H9 (cell line): ENCODE data around the gene EXOC3L1. TPM values are rescaled to one million over a fixed set of nuclear protein-coding genes. Genes with fewer than 3 reads are reported as not detected.

ENCODE experiments used
- DNase-seq: peaks from one replicate; pipeline ENCODE4 v3.0.0-alpha.2; 2017
- H2AFZ ChIP-seq: one replicate; pipeline ENCODE4 v1.6.1; 2013; ENCODE audit warnings: mild to moderate bottlenecking, low read length, control low read depth, moderate library complexity
- H2AK5ac ChIP-seq: 2 replicates; pipeline ENCODE4 v1.6.1; 2013; ENCODE audit warnings: low read length, control low read depth, mixed read lengths; ENCODE audit not compliant: insufficient read length
- H2BK120ac ChIP-seq: one replicate; pipeline ENCODE4 v1.6.1; 2013; ENCODE audit warnings: low read depth, mild to moderate bottlenecking, low read length, control low read depth, inconsistent platforms; ENCODE audit not compliant: poor library complexity, severe bottlenecking
- H2BK12ac ChIP-seq: 2 replicates; pipeline ENCODE4 v1.6.1; 2013; ENCODE audit warnings: low read length, control low read depth, mixed read lengths, low read depth; ENCODE audit not compliant: insufficient read length
- H2BK15ac ChIP-seq: 2 replicates; pipeline ENCODE4 v1.6.1; 2013; ENCODE audit warnings: low read depth, low read length, control low read depth
- H2BK20ac ChIP-seq: one replicate; pipeline ENCODE4 v1.6.1; 2013; ENCODE audit warnings: low read depth, mild to moderate bottlenecking, low read length, control low read depth, inconsistent platforms; ENCODE audit not compliant: poor library complexity, severe bottlenecking
- H2BK5ac ChIP-seq: 2 replicates; pipeline ENCODE4 v1.6.1; 2013; ENCODE audit warnings: low read length, control low read depth, mixed read lengths; ENCODE audit not compliant: insufficient read length
- H3K14ac ChIP-seq: 2 replicates; pipeline ENCODE4 v1.6.1; 2013; ENCODE audit warnings: low read length, control low read depth; ENCODE audit not compliant: insufficient read depth
- H3K18ac ChIP-seq: 2 replicates; pipeline ENCODE4 v1.6.1; 2013; ENCODE audit warnings: low read depth, mild to moderate bottlenecking, mixed read lengths, low read length, control low read depth; ENCODE audit not compliant: insufficient read length
- H3K23ac ChIP-seq: 2 replicates; pipeline ENCODE4 v1.6.1; 2013; ENCODE audit warnings: low read length, control low read depth, mixed read lengths, low read depth; ENCODE audit not compliant: insufficient read length
- H3K23me2 ChIP-seq: 2 replicates; pipeline ENCODE4 v1.6.1; 2013; ENCODE audit warnings: low read depth, mild to moderate bottlenecking, mixed read lengths, low read length, control low read depth; ENCODE audit not compliant: insufficient read length, poor library complexity, severe bottlenecking
- H3K27ac ChIP-seq: 2 replicates; pipeline ENCODE4 v1.5.1; 2013; ENCODE audit warnings: low read length, control low read depth, mixed read lengths, low read depth; ENCODE audit not compliant: insufficient read length
- H3K27me3 ChIP-seq: 2 replicates; pipeline ENCODE4 v1.6.1; 2013; ENCODE audit warnings: low read length, control low read depth, inconsistent platforms; ENCODE audit not compliant: insufficient read depth
- H3K4ac ChIP-seq: 2 replicates; pipeline ENCODE4 v1.6.1; 2013; ENCODE audit warnings: low read depth, mild to moderate bottlenecking, control low read depth, inconsistent platforms, low read length, moderate library complexity
- H3K4me1 ChIP-seq: 2 replicates; pipeline ENCODE4 v1.6.1; 2013; ENCODE audit warnings: low read length, control low read depth, inconsistent platforms; ENCODE audit not compliant: insufficient read depth
- H3K4me2 ChIP-seq: 2 replicates; pipeline ENCODE4 v1.6.1; 2013; ENCODE audit warnings: low read length, control low read depth, mixed read lengths; ENCODE audit not compliant: insufficient read length, insufficient read depth
- H3K56ac ChIP-seq: 2 replicates; pipeline ENCODE4 v1.6.1; 2013; ENCODE audit warnings: low read depth, mild to moderate bottlenecking, mixed read lengths, low read length, control low read depth; ENCODE audit not compliant: insufficient read length
- H3K79me1 ChIP-seq: 2 replicates; pipeline ENCODE4 v1.6.1; 2013; ENCODE audit warnings: low read depth, mild to moderate bottlenecking, moderate library complexity, low read length, control low read depth, inconsistent platforms; ENCODE audit not compliant: insufficient read depth, poor library complexity, severe bottlenecking
- H3K79me2 ChIP-seq: 2 replicates; pipeline ENCODE4 v1.6.1; 2013; ENCODE audit warnings: low read length, control low read depth, inconsistent platforms; ENCODE audit not compliant: insufficient read depth
- H3K9ac ChIP-seq: 2 replicates; pipeline ENCODE4 v1.6.1; 2013; ENCODE audit warnings: low read length, control low read depth, mixed read lengths; ENCODE audit not compliant: insufficient read length; ENCODE audit errors: extremely low read depth
- H3K9me3 ChIP-seq: one replicate; pipeline ENCODE4 v1.6.1; 2013; ENCODE audit warnings: low read depth, low read length, inconsistent platforms; ENCODE audit not compliant: control insufficient read depth
- H3T11ph ChIP-seq: one replicate; pipeline ENCODE4 v1.6.1; 2013; ENCODE audit warnings: mild to moderate bottlenecking, low read length, control low read depth, inconsistent platforms
- H4K20me1 ChIP-seq: one replicate; pipeline ENCODE4 v1.6.1; 2013; ENCODE audit not compliant: control insufficient read depth, insufficient read length, insufficient read depth
- H4K5ac ChIP-seq: 2 replicates; pipeline ENCODE4 v1.6.1; 2013; ENCODE audit warnings: low read depth, mild to moderate bottlenecking, mixed read lengths, low read length, control low read depth; ENCODE audit not compliant: insufficient read length
- H4K8ac ChIP-seq: replicated peaks from 2 replicates; pipeline ENCODE4 v1.6.1; 2013; ENCODE audit warnings: low read length, control low read depth, mixed read lengths, low read depth; ENCODE audit not compliant: insufficient read length
- H4K91ac ChIP-seq: 2 replicates; pipeline ENCODE4 v1.6.1; 2013; ENCODE audit warnings: low read depth, mild to moderate bottlenecking, moderate library complexity, mixed read lengths, low read length, control low read depth; ENCODE audit not compliant: insufficient read length
- H3K27ac Mint-ChIP-seq, 3 experiments: 2 replicates in 2 of 3; 3 replicates in 1 of 3; pipeline ENCODE4 v1.8.0; 2020 to 2021; ENCODE audit warnings: mixed read lengths in 3 of 3, mild to moderate bottlenecking in 1 of 3, moderate library complexity in 1 of 3
- H3K27me3 Mint-ChIP-seq: 2 replicates; pipeline ENCODE4 v1.8.0; 2021; ENCODE audit warnings: low read depth, mild to moderate bottlenecking, moderate library complexity, mixed read lengths
- H3K36me3 Mint-ChIP-seq, 3 experiments: 2 replicates in 2 of 3; 3 replicates in 1 of 3; pipeline ENCODE4 v1.8.0; 2020 to 2021; ENCODE audit warnings: low read depth in 3 of 3, mixed read lengths in 3 of 3; ENCODE audit not compliant: insufficient read depth in 1 of 3
- H3K4me1 Mint-ChIP-seq, 2 experiments: 2 replicates each; pipeline ENCODE4 v1.8.0; 2020; ENCODE audit warnings: mixed read lengths in 2 of 2
- H3K4me3 Mint-ChIP-seq, 2 experiments: 2 replicates in 1 of 2; 3 replicates in 1 of 2; pipeline ENCODE4 v1.8.0; 2020 to 2021; ENCODE audit warnings: mild to moderate bottlenecking in 2 of 2, mixed read lengths in 2 of 2, moderate library complexity in 1 of 2
- H3K9me3 Mint-ChIP-seq, 2 experiments: 2 replicates in 1 of 2; 3 replicates in 1 of 2; pipeline ENCODE4 v1.8.0; 2020; ENCODE audit warnings: mild to moderate bottlenecking in 2 of 2, mixed read lengths in 2 of 2, moderate library complexity in 1 of 2
- WGBS: extraction: QIAGEN DNeasy Blood & Tissue Kit; methylation state at CpG from one replicate; pipeline ENCODE4 v1.1.7; 2013; ENCODE audit warnings: missing lambda C conversion rate, low lambda C conversion rate, mixed read lengths; ENCODE audit not compliant: insufficient read length; ENCODE audit errors: extremely low coverage; 5-methylcytosine and 5-hydroxymethylcytosine counted together
- microRNA-seq: library from miRNA; unstranded; fragments of <30 nt; microRNA quantifications from one replicate; pipeline ENCODE4, GENCODE V29; 2020; ENCODE audit warnings: borderline microRNAs expressed
- total RNA-seq: library from RNA; stranded (reverse); gene quantifications from 2 replicates; pipeline ENCODE4 v1.2.1, GENCODE V29; 2021
- TF ChIP-seq, protein P1 (sequence below): fragments of 200-600 bp; sonication (generic); conservative IDR thresholded peaks from 3 replicates; pipeline ENCODE4 v1.8.0; 2021; ENCODE audit warnings: antibody characterized with exemption, mild to moderate bottlenecking

Gene EXOC3L1
- total RNA-seq, 1 experiment from 2014 or later, result 3.3 TPM

DNA sequence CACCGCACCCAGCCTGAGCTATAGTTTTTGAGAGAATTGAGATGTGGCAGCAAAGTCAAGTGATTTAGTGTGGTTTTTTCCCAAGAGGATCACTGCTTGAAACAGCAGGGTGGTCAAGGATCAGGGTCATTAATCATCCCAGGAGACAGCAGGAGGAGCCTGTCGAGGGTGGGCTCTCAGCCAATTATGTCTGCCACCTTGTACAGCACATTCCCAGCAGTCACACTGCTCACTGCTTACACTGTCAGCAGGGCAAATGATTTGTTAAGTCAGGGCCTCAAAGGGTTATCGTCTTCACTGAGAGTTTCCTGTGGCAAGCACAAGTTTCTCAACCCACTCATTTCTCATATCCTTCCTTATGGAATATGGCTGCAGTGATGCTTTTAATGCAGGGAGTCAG is 52.3 kb downstream of the EXOC3L1 start:
- no peaks in the 10 kb centered on the region for H3K9me3 ChIP-seq
- no peak overlapping the region for H2BK120ac ChIP-seq
- no peak overlapping the region for H3K14ac ChIP-seq
- no peaks in the 10 kb centered on the region for H3K4me1 Mint-ChIP-seq
- no peak for DNase-seq
- H2AK5ac ChIP-seq, result no peak overlapping the region
- no peaks in the 10 kb centered on the region for H3K23me2 ChIP-seq
- H3K56ac ChIP-seq, result no peak overlapping the region
- H4K8ac ChIP-seq, result no peak overlapping the region
- H2BK20ac ChIP-seq, result no peak overlapping the region
- no peaks in the 10 kb centered on the region for H3K9me3 Mint-ChIP-seq
- H3T11ph ChIP-seq, result no peak overlapping the region
- peaks cover 24 to 83% (median 55%) of the 10 kb centered on the region in 3 experiments; a peak in 6 of 7 replicates for H3K36me3 Mint-ChIP-seq
- H3K4ac ChIP-seq, result no peak overlapping the region
- no peak overlapping the region for H2AFZ ChIP-seq
- no peak overlapping the region for H2BK12ac ChIP-seq
- H3K79me2 ChIP-seq, result no peaks in the 10 kb centered on the region
- no peaks in the 10 kb centered on the region for H3K79me1 ChIP-seq
- no peaks in the 10 kb centered on the region for H3K27me3 ChIP-seq
- no peaks in the 10 kb centered on the region for H3K4me1 ChIP-seq
- no peaks in the 10 kb centered on the region for H3K27me3 Mint-ChIP-seq
- H3K27ac ChIP-seq, result no peak overlapping the region
- no peak overlapping the region for H3K27ac Mint-ChIP-seq
- H4K20me1 ChIP-seq, result no peaks in the 10 kb centered on the region
- no peak overlapping the region for H3K9ac ChIP-seq
- no peak overlapping the region for H4K5ac ChIP-seq
- no peak overlapping the region for H2BK5ac ChIP-seq
- no peak overlapping the region for H3K4me3 Mint-ChIP-seq
- WGBS, result no CpG with 5 or more reads among the region's 3 CpGs
- no peak overlapping the region for H3K4me2 ChIP-seq
- H3K18ac ChIP-seq, result no peak overlapping the region
- no peak overlapping the region for H3K23ac ChIP-seq
- no peak overlapping the region for H4K91ac ChIP-seq
- TF ChIP-seq, protein P1, sequence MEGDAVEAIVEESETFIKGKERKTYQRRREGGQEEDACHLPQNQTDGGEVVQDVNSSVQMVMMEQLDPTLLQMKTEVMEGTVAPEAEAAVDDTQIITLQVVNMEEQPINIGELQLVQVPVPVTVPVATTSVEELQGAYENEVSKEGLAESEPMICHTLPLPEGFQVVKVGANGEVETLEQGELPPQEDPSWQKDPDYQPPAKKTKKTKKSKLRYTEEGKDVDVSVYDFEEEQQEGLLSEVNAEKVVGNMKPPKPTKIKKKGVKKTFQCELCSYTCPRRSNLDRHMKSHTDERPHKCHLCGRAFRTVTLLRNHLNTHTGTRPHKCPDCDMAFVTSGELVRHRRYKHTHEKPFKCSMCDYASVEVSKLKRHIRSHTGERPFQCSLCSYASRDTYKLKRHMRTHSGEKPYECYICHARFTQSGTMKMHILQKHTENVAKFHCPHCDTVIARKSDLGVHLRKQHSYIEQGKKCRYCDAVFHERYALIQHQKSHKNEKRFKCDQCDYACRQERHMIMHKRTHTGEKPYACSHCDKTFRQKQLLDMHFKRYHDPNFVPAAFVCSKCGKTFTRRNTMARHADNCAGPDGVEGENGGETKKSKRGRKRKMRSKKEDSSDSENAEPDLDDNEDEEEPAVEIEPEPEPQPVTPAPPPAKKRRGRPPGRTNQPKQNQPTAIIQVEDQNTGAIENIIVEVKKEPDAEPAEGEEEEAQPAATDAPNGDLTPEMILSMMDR, result no peak
- no peak overlapping the region for H2BK15ac ChIP-seq

Small RNA genes within 50 kb of the gene (microRNA-seq; reads per million reads assigned to microRNA genes)
- gene MIR328, result 2.1 reads per million, percentile 21 among the genes with 10 or more reads in this experiment

Other genes starting within 250 kb of the EXOC3L1 start
- gene CES3, start 228.9 kb downstream of the EXOC3L1 start, total RNA-seq, result 3.4 and 3.7 TPM in 2 replicates
- 1.8 and 1.9 TPM in 2 replicates for gene CES4A, start 201.5 kb downstream of the EXOC3L1 start, total RNA-seq
- 76.3 and 84.3 TPM in 2 replicates for gene CBFB, start 161.0 kb downstream of the EXOC3L1 start, total RNA-seq
- gene PHAF1, start 80.2 kb downstream of the EXOC3L1 start, total RNA-seq, result 18.2 and 18.8 TPM in 2 replicates
- gene B3GNT9, start 39.1 kb downstream of the EXOC3L1 start, total RNA-seq, result 11.2 and 11.4 TPM in 2 replicates
- gene TRADD, start 30.2 kb downstream of the EXOC3L1 start, total RNA-seq, result 1.4 and 1.7 TPM in 2 replicates
- gene FBXL8, start 30.2 kb downstream of the EXOC3L1 start, total RNA-seq, result 0.59 and 0.75 TPM in 2 replicates
- gene HSF4, start 25.4 kb downstream of the EXOC3L1 start, total RNA-seq, result 1.2 and 1.5 TPM in 2 replicates
- 5.6 and 5.9 TPM in 2 replicates for gene NOL3, start 19.6 kb downstream of the EXOC3L1 start, total RNA-seq
- 42.1 and 51.2 TPM in 2 replicates for gene MATCAP1, start 6.2 kb downstream of the EXOC3L1 start, total RNA-seq
- 109 and 116 TPM in 2 replicates for gene E2F4, start 2.0 kb upstream of the EXOC3L1 start, total RNA-seq
- 8.6 and 9.1 TPM in 2 replicates for gene ELMO3, start 9.0 kb upstream of the EXOC3L1 start, total RNA-seq
- gene TMEM208, start 37.0 kb upstream of the EXOC3L1 start, total RNA-seq, result 42.6 and 43.3 TPM in 2 replicates
- 67.0 and 70.7 TPM in 2 replicates for gene FHOD1, start 57.3 kb upstream of the EXOC3L1 start, total RNA-seq
- gene SLC9A5, start 58.8 kb upstream of the EXOC3L1 start, total RNA-seq, result 7.5 and 9.1 TPM in 2 replicates
- gene PLEKHG4, start 89.4 kb upstream of the EXOC3L1 start, total RNA-seq, result 13.2 and 13.9 TPM in 2 replicates
- 0.13 TPM in 1 of 2 replicates, not detected in the other for gene KCTD19, start 136.6 kb upstream of the EXOC3L1 start, total RNA-seq
- not detected in 2 replicates for gene LRRC36, start 136.7 kb upstream of the EXOC3L1 start, total RNA-seq
- 0.48 and 0.79 TPM in 2 replicates for gene TPPP3, start 203.4 kb upstream of the EXOC3L1 start, total RNA-seq
- 3.0 and 3.7 TPM in 2 replicates for gene ZDHHC1, start 226.3 kb upstream of the EXOC3L1 start, total RNA-seq
- gene HSD11B2, start 241.0 kb upstream of the EXOC3L1 start, total RNA-seq, result 33.5 and 35.1 TPM in 2 replicates